Sciatic nerve (tissue), 2 donors: ENCODE results near the gene ITGB2. TPM values are rescaled to one million over a fixed set of nuclear protein-coding genes. Genes with fewer than 3 reads are reported as not detected.
"Not testable (repeated sequence)": the region's sequence is repeated elsewhere in the genome, so short reads cannot be mapped to it uniquely, and the experiment has no call there.

Source experiments
- ATAC-seq: fragments of 200-7000 bp; cut with Tn5 transposase; one replicate; pipeline ENCODE4 v1.9.1; 2020; ENCODE audit warnings: mild to moderate bottlenecking, moderate library complexity
- DNase-seq: peaks from one replicate; pipeline ENCODE4 v3.0.0-alpha.2; 2020; ENCODE audit warnings: low spot score
- intact Hi-C: fragments of 100-400 bp; cut with DNase I; formaldehyde crosslinking; loops from one replicate; pipeline ENCODE4 v1.14.2; 2022
- total RNA-seq: library from RNA; stranded (reverse); fragmentation: NEBNext Ultra II Directional; extraction: Animal tissue kit (Norgen Biotek cat#: 25700); gene quantifications from one replicate; pipeline ENCODE4 v1.2.1, GENCODE V29; 2021
- donor health status: DM: no; HTN: no; CAD: no.
- donor health status: DM: no; HTN: no; CAD: no.

The ITGB2 gene
- total RNA-seq, 1 donor from 2014 or later, result 56.7 TPM

- DNase-seq (no peak), ATAC-seq (no peak)
- intact Hi-C loops, result no loop called here
These were observed 11.1 kb upstream of the ITGB2 start for GRCh38 chr21:44931501-44932407.

GRCh38 chr21:44931137-44931500, 10.4 kb upstream of the ITGB2 start:
- peak; percentile 23 for ATAC-seq
- no peak for DNase-seq
- intact Hi-C loops, result no loop called here

- ATAC-seq (no peak), DNase-seq (no peak)
- intact Hi-C loops, result no loop called here
These were observed 9.9 kb upstream of the ITGB2 start for GRCh38 chr21:44930543-44930981.

GRCh38 chr21:44929799-44930542, 9.3 kb upstream of the ITGB2 start:
- no peak for DNase-seq
- no peak for ATAC-seq
- intact Hi-C loops, result no loop called here

- DNase-seq (no peak), ATAC-seq (no peak)
- intact Hi-C loops, result no loop called here
These were observed 8.6 kb upstream of the ITGB2 start for GRCh38 chr21:44929242-44929798.

GRCh38 chr21:44928500-44929241, 8.0 kb upstream of the ITGB2 start:
- DNase-seq, intact Hi-C loops, ATAC-seq: not testable (repeated sequence)

- peak; percentile 49 for ATAC-seq
- no peak for DNase-seq
- intact Hi-C loops, result no loop called here
These were observed 7.1 kb upstream of the ITGB2 start for GRCh38 chr21:44927587-44928461.

- ATAC-seq (no peak), DNase-seq (no peak)
- intact Hi-C loops, result no loop called here
These were observed 6.5 kb upstream of the ITGB2 start for GRCh38 chr21:44927259-44927586.

GRCh38 chr21:44926331-44927101, 5.8 kb upstream of the ITGB2 start:
- DNase-seq (no peak), ATAC-seq (no peak)
- intact Hi-C loops, result no loop called here

- DNase-seq, result no peak
- peak; percentile 50 for ATAC-seq
- intact Hi-C loops, result no loop called here
These were observed 4.7 kb upstream of the ITGB2 start for GRCh38 chr21:44925378-44925755.

- no peak for DNase-seq
- intact Hi-C loops, result loop anchor here (5.0 kb wide), 1 partner anchor 1568 kb away; no protein-coding TSS in a partner anchor
- peak; percentile 76 for ATAC-seq
These were observed 4.1 kb upstream of the ITGB2 start for GRCh38 chr21:44924606-44925377.

GRCh38 chr21:44923480-44924084, 2.9 kb upstream of the ITGB2 start:
- no peak for DNase-seq
- no peak for ATAC-seq
- intact Hi-C loops, result loop anchor here (5.0 kb wide), 1 partner anchor 1569 kb away; no protein-coding TSS in a partner anchor

- intact Hi-C loops, result loop anchor here (5.0 kb wide), 1 partner anchor 1570 kb away; no protein-coding TSS in a partner anchor
- ATAC-seq, result no peak
- DNase-seq, result no peak
These were observed 1.2 kb upstream of the ITGB2 start for GRCh38 chr21:44921928-44922327.

GRCh38 chr21:44919913-44920693, 596 bp downstream of the ITGB2 start:
- ATAC-seq, result no peak
- intact Hi-C loops, result loop anchor here (5.0 kb wide), 1 partner anchor 1572 kb away; no protein-coding TSS in a partner anchor
- DNase-seq, result no peak

- DNase-seq (no peak), ATAC-seq (peak; percentile 36)
- intact Hi-C loops, result no loop called here
These were observed 1.4 kb downstream of the ITGB2 start for GRCh38 chr21:44919111-44919912.
